Subcutaneous adipose tissue (tissue), 4 donors: Measurements from ENCODE around the gene COL15A1. TPM values are rescaled to one million over a fixed set of nuclear protein-coding genes. Genes with fewer than 3 reads are reported as not detected.

Experiments used
- total RNA-seq, 4 donors: library from RNA; depleted of rRNA; stranded (reverse); fragments of >200 nt; gene quantifications; one replicate each; pipeline ENCODE4 v1.1.0, GENCODE V29; 2016
- TF ChIP-seq, protein P1 (sequence below): fragments of 450-650 bp; IDR thresholded peaks from one replicate; pipeline ENCODE4 v1.5.1; 2016; ENCODE audit warnings: low read depth, mild to moderate bottlenecking, control low read depth, antibody characterized with exemption, moderate library complexity

COL15A1 gene
- total RNA-seq, 4 donors from 2014 or later, result 21.2 to 85.5 (median 59.4) TPM

DNA sequence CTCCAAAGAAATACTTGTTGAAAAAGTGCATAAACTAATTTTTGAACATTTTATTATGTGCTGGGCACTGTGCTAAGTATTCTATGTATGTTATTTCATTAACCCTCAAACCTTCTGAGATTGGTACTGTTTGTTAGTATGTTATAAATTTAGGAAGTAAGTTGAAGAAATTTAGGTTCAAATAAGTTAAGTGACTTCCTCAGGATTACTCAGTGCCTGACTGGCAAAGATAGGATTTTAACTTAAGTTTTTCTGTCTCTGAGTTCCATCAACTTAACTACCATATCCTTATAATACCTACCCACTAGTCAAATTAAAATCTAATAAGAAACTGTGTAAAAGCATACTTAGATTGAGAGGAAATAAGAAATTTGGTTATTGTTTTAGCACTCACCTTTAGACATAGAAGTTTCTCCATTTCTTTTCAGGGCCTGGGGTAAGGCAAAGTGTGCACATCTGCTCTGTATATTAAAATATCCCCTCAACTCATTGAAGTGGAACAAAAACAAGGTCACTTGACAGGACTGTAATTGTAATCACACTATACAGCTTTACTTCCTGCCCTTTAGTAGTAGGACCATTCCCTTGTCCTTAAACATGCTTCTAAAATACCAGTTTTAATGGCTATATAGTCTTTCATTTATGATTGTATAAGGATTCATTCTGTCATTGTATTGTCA lies 176.4 kb downstream of the COL15A1 start:
- TF ChIP-seq, protein P1, sequence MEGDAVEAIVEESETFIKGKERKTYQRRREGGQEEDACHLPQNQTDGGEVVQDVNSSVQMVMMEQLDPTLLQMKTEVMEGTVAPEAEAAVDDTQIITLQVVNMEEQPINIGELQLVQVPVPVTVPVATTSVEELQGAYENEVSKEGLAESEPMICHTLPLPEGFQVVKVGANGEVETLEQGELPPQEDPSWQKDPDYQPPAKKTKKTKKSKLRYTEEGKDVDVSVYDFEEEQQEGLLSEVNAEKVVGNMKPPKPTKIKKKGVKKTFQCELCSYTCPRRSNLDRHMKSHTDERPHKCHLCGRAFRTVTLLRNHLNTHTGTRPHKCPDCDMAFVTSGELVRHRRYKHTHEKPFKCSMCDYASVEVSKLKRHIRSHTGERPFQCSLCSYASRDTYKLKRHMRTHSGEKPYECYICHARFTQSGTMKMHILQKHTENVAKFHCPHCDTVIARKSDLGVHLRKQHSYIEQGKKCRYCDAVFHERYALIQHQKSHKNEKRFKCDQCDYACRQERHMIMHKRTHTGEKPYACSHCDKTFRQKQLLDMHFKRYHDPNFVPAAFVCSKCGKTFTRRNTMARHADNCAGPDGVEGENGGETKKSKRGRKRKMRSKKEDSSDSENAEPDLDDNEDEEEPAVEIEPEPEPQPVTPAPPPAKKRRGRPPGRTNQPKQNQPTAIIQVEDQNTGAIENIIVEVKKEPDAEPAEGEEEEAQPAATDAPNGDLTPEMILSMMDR, result no peak

Other genes starting within 250 kb of the COL15A1 start
- not detected for gene GABBR2, start 235.0 kb upstream of the COL15A1 start, total RNA-seq
- 10 to 100 TPM; 10.3 to 23.0 (median 12.2) TPM for gene ANKS6, start 147.4 kb upstream of the COL15A1 start, total RNA-seq
- 1 to 10 TPM; 1.9 to 8.5 (median 3.7) TPM for gene GALNT12, start 136.2 kb upstream of the COL15A1 start, total RNA-seq
- 10 to 100 TPM; 32.0 to 50.7 (median 36.7) TPM for gene TGFBR1, start 161.2 kb downstream of the COL15A1 start, total RNA-seq